Iris pigment epithelial cell (primary cell): Measurements from ENCODE around the gene CFAP251.
"Not testable (repeated sequence)": the region's sequence is repeated elsewhere in the genome, so short reads cannot be mapped to it uniquely, and the experiment has no call there.

Experiments used
- DNase-seq: peaks from one replicate; pipeline ENCODE4 v3.0.0-alpha.2; 2011; ENCODE audit warnings: low read depth

The CFAP251 gene

DNA sequence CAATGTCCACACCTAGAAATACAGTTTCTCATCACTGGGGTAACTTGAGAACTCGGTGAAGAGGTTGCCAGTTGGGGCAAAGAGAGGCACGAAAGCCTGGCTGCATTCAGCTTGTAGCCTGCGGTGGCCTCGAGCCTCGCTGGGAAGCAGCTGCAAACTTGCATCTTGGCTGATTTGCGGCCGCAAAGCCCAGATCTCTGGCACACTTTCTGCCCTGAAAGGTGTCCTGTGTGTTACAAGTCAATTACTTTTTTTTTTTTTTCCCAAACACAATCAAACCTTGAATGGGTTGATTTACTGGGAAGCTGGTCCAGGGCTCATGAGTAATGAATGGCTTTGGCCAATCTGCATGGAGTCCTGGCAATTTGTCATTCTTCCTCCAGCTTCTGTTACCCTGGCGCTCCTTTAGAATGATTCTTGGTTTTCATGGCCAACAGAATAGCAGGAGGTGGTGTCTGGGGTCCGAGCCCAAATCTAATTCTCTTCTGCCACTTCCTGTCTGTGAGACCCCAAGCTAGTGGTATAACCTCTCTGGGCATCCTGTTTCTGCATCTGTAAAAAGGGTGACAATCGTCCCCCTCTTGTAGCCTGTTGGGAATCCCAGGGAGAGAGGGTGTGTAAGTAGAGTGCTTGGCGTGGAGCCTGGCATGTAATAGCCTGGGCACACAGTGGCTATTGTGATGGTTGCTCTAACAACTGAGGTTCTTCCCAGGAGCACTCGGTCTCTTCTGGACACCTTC, 109.9 kb downstream of the CFAP251 start:
- DNase-seq, result no peak

DNA sequence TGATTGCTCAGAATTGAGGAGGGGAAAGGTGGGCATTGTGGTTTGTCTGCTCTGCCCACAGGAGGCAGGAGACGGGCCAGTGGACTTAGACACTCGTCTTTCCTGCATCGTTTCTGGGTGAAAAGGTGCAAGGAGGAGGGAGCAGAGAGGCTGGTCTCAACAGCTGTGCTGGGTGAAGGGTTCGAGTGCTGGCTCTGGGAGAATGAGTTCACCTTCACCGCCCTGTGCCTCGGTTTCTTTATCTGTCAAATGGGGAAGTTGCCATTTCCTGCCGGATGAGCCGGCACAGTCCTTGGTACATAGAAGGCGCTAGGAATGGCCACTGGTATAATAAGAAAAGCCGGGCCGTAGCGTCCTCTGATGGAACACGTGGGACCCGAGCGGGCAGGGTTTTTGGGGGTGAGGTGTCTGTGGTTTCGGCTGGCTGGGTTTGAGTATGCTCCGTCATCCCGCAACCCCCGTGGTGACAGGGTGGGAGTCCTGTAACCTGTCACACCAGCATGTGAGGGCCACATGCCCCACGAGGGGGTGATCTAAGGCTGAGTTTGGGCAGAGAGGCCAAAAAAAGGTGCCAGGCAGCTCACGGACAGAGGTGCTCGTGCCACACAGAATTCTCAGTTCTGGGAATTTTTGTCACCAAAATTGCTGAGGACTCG, 110.6 kb downstream of the CFAP251 start:
- no peak for DNase-seq

DNA sequence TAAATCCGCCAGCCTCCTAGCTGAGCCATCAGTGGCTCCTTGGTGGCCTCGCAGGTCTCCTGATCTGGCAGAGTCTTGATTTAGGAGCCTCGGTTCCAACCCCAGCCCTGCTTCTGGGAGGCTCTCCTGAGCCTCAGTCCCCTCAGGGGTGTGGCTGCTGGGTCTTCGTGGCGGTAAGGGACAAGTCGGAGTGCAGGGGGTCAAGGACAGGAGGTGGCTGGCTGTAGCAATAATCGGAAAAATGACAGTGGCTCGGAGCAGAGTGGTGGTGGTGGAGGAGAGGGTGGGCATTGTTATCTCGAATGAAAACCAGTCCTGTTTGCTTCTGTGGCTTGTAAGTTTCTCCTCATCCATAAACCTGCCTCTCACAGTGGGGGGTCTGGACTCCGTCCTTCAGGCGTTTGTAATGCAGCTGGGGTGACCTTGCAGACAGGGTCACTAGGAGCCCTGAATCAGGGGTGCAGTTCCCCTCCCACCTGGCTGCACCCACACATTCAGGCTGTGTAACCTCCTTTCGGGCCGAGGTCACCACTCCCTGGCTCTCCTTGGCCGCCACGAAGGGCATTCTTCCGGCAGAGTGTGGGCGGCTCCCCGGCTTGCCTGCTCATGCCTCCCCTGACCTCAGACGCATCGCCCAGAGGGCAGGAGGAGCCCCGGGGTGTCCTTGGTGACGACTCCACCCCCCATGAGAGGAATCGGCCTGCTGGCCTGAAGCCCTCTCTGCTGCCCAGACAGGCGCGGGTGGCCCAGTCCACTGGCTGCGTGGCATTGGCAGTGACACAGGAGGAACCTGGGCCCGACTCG, 111.4 kb downstream of the CFAP251 start:
- DNase-seq, result no peak

DNA sequence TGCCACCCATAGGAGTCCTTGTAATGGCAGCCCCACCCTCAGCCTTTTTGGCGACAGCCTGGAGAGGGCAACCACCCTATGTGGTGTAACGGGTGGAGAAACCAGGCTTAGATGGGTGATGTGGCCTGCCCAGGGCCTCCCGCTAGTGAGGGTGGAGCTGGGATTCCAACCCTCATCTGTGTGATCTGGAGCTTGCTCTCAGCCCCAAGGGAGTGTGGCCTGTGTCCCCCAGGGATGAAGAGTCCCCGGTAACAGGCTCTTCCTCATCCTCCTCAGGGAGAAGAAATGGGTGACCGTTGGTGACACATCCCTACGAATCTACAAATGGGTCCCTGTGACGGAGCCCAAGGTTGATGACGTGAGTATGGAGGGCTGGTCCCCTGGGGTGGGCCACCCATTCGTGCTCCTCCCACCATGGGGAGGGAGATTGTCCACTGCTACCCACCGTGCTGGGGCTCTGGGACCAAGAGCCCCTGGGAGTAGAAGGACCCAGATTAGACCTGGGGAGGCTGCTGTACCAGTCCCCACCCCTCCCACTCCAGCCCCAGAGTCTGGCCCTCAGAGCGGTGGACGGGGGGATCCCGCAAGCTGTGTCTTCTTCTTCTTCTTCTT, 112.1 kb downstream of the CFAP251 start:
- DNase-seq, result no peak

DNA sequence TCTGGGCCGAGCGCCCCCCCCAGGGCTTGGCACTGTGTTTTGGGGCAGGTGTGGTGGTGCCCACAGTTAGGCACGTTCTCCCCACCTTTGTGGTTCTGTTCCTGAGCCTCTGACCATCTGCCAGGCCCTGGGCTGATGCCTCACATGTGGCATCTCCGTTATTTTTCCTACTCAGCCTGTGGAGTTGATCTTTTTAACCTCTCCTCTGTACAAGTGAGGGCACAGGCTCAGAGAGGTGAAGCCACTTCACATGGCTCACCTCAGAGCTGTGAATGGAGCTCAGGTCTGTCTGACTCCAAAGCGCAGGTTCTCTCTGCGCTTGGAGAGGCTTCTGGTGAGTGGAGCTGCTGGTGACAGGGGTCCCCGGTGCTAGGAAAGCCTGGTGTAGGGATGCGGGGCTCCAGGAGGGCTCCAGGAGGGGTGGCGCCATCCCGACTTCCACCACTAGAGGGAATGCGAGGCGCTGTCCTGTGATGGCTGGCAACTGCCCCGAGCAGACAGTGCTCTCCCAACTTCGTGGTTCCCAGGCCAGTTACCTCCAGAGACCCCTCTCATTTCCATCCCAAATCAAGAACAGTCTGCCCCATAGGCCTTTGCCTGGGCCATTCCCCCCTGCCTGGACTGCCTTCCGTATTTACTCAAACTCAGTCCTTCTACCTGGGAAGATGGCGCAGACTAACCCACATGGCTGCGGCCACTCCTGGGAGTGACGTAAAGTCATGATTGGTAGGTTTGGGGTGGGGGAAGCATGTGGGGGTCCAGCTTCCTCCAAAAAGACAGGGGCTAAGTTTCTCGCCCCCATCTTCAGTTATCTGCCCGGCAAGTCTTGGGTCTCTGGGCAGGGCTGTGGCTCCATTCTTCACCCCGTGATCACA, 113.2 kb downstream of the CFAP251 start:
- peak; percentile 20 for DNase-seq

DNA sequence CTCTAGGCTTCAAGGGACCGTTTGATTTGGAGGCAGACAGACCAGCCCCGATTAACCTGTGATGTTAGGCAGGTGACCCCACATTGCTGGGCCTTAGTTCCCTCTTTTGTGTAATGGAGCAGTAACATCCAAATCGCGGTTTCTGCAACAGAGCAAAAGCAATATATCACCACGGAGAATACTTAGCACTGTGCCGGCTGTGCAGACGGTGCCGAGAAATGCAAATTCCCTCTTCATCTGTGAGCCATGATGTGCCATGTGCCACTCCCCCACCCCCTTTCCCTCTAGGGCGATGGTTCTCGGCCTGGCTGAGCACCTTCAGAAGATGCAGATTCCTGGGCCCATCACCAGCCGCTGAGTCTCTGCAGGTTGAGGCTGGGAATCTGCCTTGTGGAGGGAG, 114.2 kb downstream of the CFAP251 start:
- no peak for DNase-seq

DNA sequence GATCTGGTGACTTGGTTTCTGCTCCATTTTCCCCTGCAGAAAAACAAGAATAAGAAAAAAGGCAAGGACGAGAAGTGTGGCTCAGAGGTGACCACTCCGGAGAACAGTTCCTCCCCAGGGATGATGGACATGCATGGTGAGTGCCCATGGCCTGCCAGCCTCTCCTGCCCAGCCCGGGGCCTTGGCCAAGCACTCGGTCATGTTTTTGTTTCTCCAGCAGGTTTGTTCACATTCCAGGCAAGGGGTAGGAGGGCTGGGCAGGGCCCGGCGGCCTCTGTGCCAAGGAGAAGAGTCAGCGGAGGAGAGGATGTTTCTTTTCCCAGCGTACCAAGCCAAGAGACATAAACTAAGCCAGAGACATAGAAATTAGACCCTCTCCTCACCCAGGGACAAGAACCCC, 116.9 kb downstream of the CFAP251 start:
- DNase-seq, result no peak

DNA sequence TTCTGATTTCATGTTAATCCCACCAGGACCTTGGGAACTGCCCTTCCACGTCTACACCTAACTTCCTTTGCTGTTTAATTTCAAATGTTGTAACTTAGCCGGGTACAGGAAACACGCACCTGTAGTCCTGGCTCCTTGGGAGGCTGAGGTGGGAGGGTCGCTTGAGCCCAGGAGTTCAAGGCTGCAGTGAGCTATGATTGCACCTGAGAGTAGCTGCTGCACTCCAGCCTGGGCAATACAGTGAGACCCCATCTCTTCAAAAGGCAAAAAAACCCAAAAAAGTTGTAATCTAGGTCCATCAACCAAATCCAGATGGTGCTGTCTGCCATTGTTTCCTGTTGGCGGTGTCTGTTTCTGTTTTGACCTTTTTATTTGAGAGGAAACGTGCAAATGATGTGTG, 117.8 kb downstream of the CFAP251 start:
- DNase-seq, result no peak

DNA sequence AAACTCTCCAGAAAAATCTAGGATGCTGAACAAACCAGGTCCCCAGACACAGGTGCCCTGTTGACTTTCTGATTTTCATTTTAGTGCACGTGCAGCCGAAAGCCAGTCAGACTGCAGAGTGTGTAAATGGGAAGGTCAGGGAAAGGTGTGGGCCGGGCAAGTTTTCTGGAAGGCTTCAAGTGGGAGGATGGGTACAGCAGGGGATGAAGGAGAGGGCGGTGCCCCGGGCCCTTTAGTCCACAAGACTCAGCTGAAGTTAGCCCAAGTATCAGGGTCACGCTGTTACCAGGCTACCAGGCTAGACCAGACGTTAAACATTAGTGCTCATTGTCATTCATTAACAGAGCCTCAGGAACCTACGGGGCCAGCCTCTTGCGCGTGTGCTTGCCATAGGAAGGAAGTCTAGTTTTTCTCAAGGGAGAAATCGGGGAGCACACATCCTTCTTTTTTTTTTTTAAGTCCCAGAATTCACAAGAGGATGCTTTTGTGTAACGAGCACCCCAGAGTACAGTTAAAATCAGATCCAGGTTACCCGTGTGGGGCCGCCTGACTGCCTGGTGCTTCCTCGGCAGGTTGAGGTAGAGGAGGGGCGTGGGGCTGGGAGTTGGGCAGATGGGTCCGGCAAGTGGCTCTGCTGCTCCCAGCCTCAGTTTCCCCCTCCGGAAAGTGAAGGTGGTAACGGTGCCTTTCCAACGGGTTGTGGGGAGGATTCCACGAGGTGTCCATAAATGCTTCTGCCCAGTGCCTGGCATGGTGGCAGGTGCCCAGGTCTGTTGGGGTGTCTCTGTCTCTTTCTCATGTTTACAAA, 122.4 kb downstream of the CFAP251 start:
- no peak for DNase-seq

DNA sequence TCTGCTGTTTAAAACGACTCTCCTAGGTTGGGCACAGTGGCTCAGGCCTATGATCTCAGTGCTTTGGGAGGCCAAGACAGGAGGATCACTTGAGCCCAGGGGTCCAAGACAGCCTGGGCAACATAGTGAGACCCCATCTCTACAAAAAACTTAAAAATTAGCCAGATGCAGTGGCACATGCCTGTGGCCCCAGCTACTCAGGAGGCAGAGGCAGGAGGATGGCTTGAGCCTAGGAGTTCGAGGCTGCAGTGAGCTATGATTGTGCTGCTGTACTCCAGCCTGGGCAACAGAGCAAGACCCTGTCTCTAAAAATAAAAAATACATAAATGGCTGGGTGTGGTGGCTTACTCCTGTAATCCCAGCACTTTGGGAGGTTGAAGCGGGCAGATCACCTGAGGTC, 123.1 kb downstream of the CFAP251 start:
- not testable (repeated sequence) for DNase-seq

DNA sequence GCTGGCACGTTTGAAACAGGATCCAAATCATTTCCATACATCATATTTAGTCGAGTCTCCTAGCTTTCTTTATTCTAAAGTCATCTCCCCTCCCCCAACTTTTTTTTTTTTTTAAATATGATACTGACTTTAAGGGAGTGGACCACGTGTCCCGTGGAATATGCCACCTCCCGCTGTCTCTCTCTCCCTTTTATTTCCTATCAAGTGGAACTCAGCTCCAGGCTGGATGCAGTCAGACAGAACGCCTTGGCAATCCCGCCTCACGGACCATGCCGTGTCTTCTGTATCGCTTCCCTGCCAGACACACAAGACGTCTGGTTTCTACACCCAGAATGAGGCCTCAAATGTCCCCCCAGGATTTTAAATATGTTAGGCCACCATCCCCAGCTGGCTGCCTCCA, 124.5 kb downstream of the CFAP251 start:
- no peak for DNase-seq

DNA sequence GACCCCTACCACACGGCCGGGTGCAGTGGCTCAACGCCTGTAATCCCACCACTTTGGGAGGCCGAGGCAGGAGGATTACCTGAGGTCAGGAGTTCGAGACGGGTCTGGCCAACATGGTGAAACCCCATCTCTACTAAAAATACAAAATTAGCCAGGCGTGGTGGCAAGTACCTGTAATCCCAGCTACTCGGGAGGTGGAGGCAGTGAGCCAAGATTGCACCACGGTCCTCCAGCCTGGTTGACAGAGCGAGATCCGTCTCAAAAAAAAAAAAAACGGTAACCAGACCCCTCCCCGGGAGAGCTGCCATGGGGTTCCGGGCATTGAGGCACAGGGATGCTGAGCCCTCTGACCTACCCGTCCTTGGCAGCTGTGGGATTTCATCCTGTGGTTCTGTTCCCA, 125.1 kb downstream of the CFAP251 start:
- no peak for DNase-seq

DNA sequence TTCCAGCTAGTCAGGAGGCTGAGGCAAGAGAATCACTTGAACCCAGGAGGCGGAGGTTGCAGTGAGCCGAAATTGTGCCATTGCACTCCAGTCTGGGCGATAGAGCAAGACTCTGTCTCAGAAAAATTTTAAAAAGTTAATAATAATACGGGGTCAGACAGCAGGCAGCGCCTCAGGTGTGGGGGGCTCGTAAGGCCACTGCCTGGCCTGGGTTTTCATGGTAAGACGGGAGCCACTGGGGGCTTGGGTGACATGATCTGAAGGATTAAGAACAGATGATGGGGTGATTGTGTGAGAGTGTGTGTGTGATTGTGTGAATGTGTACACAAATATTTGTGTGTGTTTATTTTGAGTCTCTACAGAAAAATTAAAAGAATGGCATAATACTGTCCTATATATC, 126.9 kb downstream of the CFAP251 start:
- no peak for DNase-seq

DNA sequence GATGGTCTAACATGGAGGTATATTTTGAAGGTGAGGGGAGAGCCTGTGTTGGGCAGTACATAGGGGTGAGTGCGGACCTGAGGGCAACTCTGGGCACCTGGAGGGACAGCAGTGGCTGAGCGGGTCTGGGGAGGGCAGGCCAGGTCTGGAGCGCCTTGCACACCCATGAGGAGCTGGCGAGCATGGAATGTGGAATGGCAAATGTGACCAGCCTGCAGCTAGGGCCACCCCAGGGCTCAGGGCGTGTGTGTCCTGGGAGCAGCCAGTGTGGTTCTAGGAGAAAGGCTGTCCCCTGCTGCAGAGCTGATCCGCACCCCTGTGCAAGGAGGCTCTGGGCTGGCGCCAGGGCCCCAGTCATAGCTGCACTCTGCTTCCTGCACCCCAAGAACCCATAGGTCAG, 127.8 kb downstream of the CFAP251 start:
- DNase-seq, result no peak

DNA sequence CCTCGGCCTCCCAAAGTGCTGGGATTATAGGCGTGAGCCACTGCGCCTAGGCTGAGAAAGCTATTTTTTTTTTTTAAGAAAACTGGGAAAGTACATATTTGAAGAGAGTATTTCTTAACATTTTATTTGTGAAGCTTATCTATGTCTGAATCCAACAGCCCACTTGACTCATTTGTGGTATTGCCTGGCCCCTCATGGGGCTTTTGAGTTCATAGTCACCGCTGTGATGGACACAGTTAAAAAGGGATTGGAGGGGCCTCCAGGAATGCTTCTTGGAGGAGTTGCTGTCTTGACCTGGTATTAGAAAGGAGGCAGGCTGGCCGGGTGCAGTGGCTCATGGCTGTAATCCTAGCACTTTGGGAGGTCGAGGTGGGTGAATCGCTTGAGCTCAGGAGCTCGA, 129.8 kb downstream of the CFAP251 start:
- DNase-seq, result peak; percentile 76

DNA sequence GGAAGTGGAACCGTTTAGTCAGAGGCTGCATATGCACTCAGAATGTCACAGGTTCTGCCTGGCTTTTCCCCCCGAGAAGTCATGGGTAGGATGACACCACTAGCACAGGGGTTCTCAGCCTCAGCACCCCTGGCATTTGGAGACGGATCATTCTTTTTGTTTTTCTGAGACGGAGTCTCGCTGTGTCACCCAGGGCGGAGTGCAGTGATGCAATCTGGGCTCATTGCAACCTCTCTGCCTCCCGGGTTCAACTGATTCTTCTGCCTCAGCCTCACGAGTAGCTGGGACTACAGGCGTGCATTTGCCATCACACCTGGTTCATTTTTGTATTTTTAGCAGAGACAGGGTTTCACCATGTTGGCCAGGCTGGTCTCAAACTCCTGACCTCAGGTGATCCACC, 131.4 kb downstream of the CFAP251 start:
- DNase-seq, result no peak

DNA sequence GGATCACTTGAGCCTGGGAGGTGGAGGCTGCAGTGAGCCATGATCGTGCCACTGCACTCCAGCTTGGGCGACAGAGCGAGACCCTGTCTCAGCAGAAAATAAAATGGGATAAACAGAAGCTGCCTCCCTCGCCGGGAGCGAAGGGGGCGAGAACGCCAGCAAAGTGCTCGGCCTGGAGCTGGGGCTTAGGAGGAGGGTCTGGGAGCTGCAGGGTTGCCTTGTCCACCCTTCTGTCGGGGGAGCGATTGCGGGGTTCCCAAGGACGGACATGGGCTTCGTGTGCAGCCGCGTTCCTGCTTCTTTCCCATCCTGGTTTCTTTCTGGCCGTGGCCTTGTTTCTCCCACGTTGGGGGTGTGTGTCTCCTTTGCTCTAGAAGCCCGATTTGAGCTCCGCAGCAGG, 132.3 kb downstream of the CFAP251 start:
- DNase-seq, result no peak

DNA sequence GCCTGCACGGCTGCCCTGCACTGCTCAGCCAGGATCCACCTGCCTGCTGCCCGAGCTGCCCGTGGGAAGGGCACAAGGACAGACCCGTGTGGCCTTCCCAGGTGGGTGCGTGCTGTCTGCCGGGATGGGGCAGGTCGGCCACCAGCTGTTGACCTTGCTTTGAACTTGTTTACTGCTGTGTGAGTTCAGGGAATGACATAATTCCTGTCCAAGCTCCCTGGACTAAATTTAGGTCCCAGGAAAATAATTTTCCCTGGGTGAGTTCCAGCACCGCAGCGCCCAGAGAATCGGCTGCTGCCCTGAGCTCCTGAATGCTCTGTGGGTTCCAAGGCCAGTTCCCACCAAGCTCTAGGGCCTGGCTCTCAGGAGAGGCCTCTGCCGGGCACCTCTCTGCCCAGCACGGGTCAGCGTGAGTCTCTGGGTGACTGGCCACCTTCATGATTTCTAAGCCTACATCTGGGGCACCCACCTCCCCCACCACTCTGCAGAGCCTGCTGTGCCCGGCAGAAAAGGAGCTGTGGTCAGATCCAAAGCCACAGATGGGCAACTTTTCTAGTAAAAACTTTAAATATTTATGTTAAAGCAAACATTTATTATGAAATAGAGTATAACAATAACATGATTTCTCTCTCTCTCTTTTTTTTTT, 133.0 kb downstream of the CFAP251 start:
- DNase-seq, result no peak

DNA sequence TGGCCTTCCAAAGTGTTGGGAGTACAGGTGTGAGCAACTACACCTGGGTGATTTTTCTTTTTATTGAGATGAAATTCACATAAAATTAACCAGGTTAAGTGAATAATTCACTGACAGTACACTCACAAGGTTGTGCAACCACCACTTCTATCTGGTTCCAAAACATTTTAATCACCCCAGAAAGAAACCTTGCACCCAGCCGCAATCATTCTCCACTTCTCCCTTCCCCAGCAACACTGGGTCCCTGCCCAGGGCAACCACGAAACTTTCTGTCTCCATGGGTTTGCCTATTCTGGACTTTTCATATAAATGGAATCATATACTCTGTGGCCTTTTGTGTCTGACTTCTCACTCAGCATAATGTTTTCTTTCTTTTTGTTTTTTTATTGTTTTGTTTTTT, 133.9 kb downstream of the CFAP251 start:
- peak; percentile 50 for DNase-seq
